ENCODE results near the gene PRDM16.

- no peak for TF ChIP-seq CTCF (optimal IDR thresholded peaks at IDR 0.05 in 1 of 3, IDR thresholded peaks at IDR 0.05 in 1 of 3, conservative IDR thresholded peaks at IDR 0.05 in 1 of 3; ENCODE audit: extremely low read depth in 1 of 3, insufficient read depth in 2 of 3, low read length in 3 of 3)
- no peak for TF ChIP-seq EZH2 (IDR thresholded peaks at IDR 0.05; ENCODE audit: low read length)
These were observed 175.3 kb downstream of the PRDM16 start for GRCh38 chr1:3244025-3244926.
